ENCODE results near the gene XXYLT1. TPM values are rescaled to one million over a fixed set of nuclear protein-coding genes. Genes with fewer than 3 reads are reported as not detected.

XXYLT1 gene
- total RNA-seq, 1 experiment from 2014 or later = 10.9 TPM

DNA sequence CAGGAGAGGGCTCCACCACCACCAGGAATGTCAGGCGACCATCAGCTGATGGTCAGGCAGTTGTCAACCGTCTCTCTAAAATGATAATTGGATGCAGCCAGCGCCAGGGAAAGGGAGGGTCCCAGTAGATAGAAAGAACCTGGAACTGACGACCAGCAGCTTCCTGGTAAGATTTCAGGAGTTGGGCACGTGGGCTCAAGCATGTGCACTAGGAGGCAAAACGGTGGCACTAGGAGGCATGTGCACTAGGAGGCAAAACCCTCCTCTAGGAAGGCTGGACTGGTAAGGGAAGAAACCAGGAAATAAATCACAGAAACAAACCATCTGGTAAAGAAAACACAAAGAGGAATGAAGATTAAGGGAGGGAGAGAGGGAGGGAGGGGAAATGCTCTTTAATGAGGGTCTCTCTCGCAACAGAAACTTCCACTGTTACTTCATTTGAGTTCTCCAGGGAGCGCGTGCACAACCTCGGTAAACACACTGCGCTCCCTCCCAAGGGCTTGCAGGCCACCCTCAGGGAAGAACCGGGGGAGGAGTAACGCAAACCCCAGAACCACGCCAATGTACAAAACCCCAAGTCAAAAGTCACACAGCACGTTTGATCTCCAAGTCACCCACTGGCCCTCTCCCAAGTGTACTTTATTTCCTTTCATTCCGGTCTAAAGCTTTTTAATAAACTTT lies 116.7 kb downstream of the XXYLT1 start (continued):
- TF ChIP-seq ELF1 (IDR thresholded peaks at IDR 0.05; ENCODE audit: borderline replicate concordance, low read depth) = no peak

DNA sequence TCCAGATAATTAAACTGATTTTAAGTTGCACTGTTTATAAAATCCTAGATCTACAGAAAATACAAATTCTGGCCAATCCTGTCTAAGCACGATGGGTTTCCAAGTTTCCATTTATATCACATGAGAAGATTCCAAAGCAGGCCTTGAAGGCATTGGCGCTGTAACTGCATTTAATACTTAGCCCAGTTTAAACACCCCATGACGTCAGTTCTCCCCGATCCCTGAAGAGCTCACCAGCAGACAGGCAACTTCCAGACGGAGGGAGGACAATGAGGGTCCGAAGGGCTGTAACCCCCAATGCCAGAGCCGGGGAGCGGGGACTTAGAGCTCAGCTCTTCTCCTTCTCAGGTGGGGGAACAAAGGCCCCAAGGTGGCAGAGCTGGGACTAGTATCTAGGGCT lies 117.3 kb downstream of the XXYLT1 start:
- intact Hi-C loops (cut with micrococcal nuclease) = no loop called here
- RAD21 ChIA-PET (ENCODE audit: low non-redundant PET in 1 of 2, low total read pairs in 2 of 2, uncharacterized antibody in 2 of 2, unreplicated experiment in 2 of 2) = no interaction called here
- no TSS peak for BruUV-seq (replicated peaks)

More for the DNA sequence above, 117.3 kb downstream of the XXYLT1 start:
- ATAC-seq = no peak
- no peak for DNase-seq (ENCODE audit: low read depth, low spot score)
- Histone ChIP-seq H3K4me2 (ENCODE audit: low read length) (no peak overlapping the region), H3K79me2 (ENCODE audit: insufficient read depth, low read length) (no peaks in the 10 kb centered on the region), H4K20me1 (ENCODE audit: insufficient read depth) (no peaks in the 10 kb centered on the region), H3K27me3 (ENCODE audit: insufficient read depth, low read length) (no peaks in the 10 kb centered on the region), H3K36me3 (ENCODE audit: control insufficient read depth in 1 of 2, insufficient read depth in 2 of 2, low read length in 2 of 2) (no peaks in the 10 kb centered on the region), H3K4me3 (replicated peaks in 1 of 2; ENCODE audit: low read depth in 1 of 2, low read length in 2 of 2) (no peak overlapping the region), H2AFZ (ENCODE audit: low read depth, low read length, poor library complexity, severe bottlenecking) (no peak overlapping the region), H3K27ac (ENCODE audit: low read depth, low read length) (no peak overlapping the region), H3K9ac (ENCODE audit: low read length) (no peak overlapping the region), H3K9me3 (ENCODE audit: control insufficient read depth in 1 of 2, insufficient read depth in 1 of 2, low read depth in 1 of 2, low read length in 2 of 2) (no peaks in the 10 kb centered on the region), H3K9me2 (ENCODE audit: insufficient read depth) (no peaks in the 10 kb centered on the region), H3K4me1 (ENCODE audit: control insufficient read depth in 1 of 2, insufficient read depth in 2 of 2, low read length in 2 of 2) (peaks cover 7 to 17% of the 10 kb centered on the region in 2 experiments)
- ChIA-PET POLR2A (interaction anchor here (0.6 kb wide), 1 partner anchor 996 kb away, joined by 3 read pairs; no protein-coding TSS in a partner anchor), CTCF (no interaction called here)
- no peak for TF ChIP-seq CBX3 (IDR thresholded peaks at IDR 0.05; ENCODE audit: low read depth)
- TF ChIP-seq EZH2 (IDR thresholded peaks at IDR 0.05) = no peak
- no peak for TF ChIP-seq CTCF (IDR thresholded peaks at IDR 0.05 in 2 of 3, conservative IDR thresholded peaks at IDR 0.05 in 1 of 3; ENCODE audit: borderline replicate concordance in 1 of 3, insufficient read depth in 1 of 3, low read depth in 2 of 3, low read length in 2 of 3)
- TF ChIP-seq, protein P1, sequence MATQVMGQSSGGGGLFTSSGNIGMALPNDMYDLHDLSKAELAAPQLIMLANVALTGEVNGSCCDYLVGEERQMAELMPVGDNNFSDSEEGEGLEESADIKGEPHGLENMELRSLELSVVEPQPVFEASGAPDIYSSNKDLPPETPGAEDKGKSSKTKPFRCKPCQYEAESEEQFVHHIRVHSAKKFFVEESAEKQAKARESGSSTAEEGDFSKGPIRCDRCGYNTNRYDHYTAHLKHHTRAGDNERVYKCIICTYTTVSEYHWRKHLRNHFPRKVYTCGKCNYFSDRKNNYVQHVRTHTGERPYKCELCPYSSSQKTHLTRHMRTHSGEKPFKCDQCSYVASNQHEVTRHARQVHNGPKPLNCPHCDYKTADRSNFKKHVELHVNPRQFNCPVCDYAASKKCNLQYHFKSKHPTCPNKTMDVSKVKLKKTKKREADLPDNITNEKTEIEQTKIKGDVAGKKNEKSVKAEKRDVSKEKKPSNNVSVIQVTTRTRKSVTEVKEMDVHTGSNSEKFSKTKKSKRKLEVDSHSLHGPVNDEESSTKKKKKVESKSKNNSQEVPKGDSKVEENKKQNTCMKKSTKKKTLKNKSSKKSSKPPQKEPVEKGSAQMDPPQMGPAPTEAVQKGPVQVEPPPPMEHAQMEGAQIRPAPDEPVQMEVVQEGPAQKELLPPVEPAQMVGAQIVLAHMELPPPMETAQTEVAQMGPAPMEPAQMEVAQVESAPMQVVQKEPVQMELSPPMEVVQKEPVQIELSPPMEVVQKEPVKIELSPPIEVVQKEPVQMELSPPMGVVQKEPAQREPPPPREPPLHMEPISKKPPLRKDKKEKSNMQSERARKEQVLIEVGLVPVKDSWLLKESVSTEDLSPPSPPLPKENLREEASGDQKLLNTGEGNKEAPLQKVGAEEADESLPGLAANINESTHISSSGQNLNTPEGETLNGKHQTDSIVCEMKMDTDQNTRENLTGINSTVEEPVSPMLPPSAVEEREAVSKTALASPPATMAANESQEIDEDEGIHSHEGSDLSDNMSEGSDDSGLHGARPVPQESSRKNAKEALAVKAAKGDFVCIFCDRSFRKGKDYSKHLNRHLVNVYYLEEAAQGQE (IDR thresholded peaks at IDR 0.05; ENCODE audit: low read depth) = no peak
- TF ChIP-seq ZBTB33 (IDR thresholded peaks at IDR 0.05; ENCODE audit: extremely low read depth, insufficient replicate concordance, low read length) = no peak
- no peak for TF ChIP-seq EGR1 (IDR thresholded peaks at IDR 0.05; ENCODE audit: low read depth)
- TF ChIP-seq POLR2A (IDR thresholded peaks at IDR 0.05; ENCODE audit: borderline replicate concordance, extremely low read depth, insufficient read depth, insufficient read length) = no peak
- no peak for TF ChIP-seq EZH2phosphoT487 (IDR thresholded peaks at IDR 0.05; ENCODE audit: borderline replicate concordance)
- TF ChIP-seq, protein P2, sequence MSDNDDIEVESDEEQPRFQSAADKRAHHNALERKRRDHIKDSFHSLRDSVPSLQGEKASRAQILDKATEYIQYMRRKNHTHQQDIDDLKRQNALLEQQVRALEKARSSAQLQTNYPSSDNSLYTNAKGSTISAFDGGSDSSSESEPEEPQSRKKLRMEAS (IDR thresholded peaks at IDR 0.05) = no peak

Measured in HCT116 (cell line).